ENCODE data around the gene GPC1. TPM values are rescaled to one million over a fixed set of nuclear protein-coding genes. Genes with fewer than 3 reads are reported as not detected.

Gene GPC1
- total and polyA plus RNA-seq, 2 experiments from 2014 or later = 9.0 to 46.2 TPM

DNA sequence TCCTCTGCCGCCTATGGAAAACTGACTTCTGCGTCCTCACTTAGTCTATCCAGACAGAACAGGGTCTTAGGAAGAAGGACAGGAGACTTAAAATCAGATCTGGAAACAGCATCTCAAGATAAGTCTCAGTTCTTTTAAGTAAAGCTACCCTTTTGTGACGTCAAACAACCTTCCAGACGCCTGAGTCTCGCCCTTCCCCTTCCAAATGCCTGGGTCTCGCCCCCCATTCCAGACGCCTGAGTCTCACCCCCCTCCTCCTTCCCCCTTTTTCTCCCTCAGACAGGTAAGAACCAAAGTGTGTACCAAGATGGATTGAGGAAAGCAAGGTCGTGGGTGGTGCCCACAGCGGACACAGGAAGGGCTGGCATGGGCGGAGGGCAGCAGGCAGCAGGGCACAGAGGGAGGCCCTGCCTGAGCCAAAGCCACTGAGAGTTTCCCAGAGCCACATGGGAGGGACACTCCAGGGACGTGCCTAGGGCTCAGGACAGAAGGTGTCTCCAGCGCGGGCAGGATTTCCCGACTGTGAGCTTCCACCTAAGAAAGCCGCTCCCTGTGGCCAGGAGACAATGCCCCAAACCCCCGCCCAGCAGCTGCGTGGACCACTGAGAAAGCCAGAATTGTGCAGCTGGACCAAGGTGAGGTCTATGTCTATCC lies 71.1 kb downstream of the GPC1 start (continued):
- no peak for TF ChIP-seq ZNF462 (CRISPR knock-in tag; IDR thresholded peaks at IDR 0.05)

- Histone ChIP-seq H2AFZ (no peak overlapping the region), H3K27me3 (ENCODE audit: insufficient read depth) (no peaks in the 10 kb centered on the region), H3K27ac (ENCODE audit: low read depth) (no peak overlapping the region), H3K79me2 (replicated peaks; ENCODE audit: insufficient read depth) (no peaks in the 10 kb centered on the region), H3K9me2 (ENCODE audit: insufficient read depth) (0 out of 2 replicates have a peak, but pooled peaks cover 4% of the 10 kb centered on the region), H3K4me2 (no peak overlapping the region), H3K36me3 (ENCODE audit: insufficient read depth) (no peaks in the 10 kb centered on the region), H3F3A (replicated peaks; ENCODE audit: low read depth) (no peaks in the 10 kb centered on the region), H3K4me3 (no peak overlapping the region), H3K4me1 (ENCODE audit: insufficient read depth) (no peaks in the 10 kb centered on the region), H4K20me1 (replicated peaks; ENCODE audit: insufficient read depth) (no peaks in the 10 kb centered on the region)
- no peak overlapping the region for H3K27ac Mint-ChIP-seq
- H3K4me3 Mint-ChIP-seq = no peak overlapping the region
- ATAC-seq (no peak), DNase-seq (ENCODE audit: low spot score) (no peak)
- H3K27me3 Mint-ChIP-seq (ENCODE audit: insufficient read depth, low read depth, poor library complexity) = peaks cover 6% of the 10 kb centered on the region
- TF ChIP-seq ZNF114 (CRISPR knock-in tag; IDR thresholded peaks at IDR 0.05) (no peak), STAT1 (IDR thresholded peaks at IDR 0.05; ENCODE audit: unreplicated experiment) (no peak), REST (IDR thresholded peaks at IDR 0.05; ENCODE audit: unreplicated experiment) (no peak), JUNB (IDR thresholded peaks at IDR 0.05; ENCODE audit: unreplicated experiment) (no peak)
- no peaks in the 10 kb centered on the region; the same call in 2 of the 3 replicates for H3K4me1 Mint-ChIP-seq
- H3K36me3 Mint-ChIP-seq (ENCODE audit: low read depth) = no peaks in the 10 kb centered on the region
- no peaks in the 10 kb centered on the region for H3K9me3 Mint-ChIP-seq
Observed at GRCh38 chr2:240507060-240507777, 71.8 kb downstream of the GPC1 start.
